GM12874 (cell line): ENCODE data around the gene DCTPP1.

Source experiments
- TF ChIP-seq, protein P1 (sequence below): IDR thresholded peaks from 2 replicates; pipeline ENCODE4 v1.5.1; 2011; ENCODE audit warnings: low read depth, mild to moderate bottlenecking, control low read depth, low read length, moderate library complexity; ENCODE audit not compliant: insufficient read depth

DCTPP1 gene

DNA sequence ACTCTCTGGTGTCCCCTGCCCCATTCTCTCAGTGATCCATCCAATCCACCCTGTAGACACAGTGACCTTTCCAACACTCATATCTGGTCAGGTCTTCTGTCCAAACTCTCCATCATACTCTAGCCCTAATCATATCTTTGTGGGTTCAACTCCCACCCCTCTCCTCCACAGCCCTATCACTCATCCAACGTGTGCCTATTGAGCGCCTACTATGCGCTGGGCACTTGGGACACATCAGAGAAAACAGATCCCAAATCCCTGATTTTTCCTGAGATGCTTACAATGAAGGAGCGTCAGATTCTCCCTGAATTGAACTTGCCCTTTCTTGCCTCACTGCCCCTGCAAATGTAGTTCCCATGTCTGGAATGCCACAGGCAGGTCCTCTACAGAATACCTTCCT, 1.8 kb downstream of the DCTPP1 start:
- TF ChIP-seq, protein P1, sequence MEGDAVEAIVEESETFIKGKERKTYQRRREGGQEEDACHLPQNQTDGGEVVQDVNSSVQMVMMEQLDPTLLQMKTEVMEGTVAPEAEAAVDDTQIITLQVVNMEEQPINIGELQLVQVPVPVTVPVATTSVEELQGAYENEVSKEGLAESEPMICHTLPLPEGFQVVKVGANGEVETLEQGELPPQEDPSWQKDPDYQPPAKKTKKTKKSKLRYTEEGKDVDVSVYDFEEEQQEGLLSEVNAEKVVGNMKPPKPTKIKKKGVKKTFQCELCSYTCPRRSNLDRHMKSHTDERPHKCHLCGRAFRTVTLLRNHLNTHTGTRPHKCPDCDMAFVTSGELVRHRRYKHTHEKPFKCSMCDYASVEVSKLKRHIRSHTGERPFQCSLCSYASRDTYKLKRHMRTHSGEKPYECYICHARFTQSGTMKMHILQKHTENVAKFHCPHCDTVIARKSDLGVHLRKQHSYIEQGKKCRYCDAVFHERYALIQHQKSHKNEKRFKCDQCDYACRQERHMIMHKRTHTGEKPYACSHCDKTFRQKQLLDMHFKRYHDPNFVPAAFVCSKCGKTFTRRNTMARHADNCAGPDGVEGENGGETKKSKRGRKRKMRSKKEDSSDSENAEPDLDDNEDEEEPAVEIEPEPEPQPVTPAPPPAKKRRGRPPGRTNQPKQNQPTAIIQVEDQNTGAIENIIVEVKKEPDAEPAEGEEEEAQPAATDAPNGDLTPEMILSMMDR, result no peak

DNA sequence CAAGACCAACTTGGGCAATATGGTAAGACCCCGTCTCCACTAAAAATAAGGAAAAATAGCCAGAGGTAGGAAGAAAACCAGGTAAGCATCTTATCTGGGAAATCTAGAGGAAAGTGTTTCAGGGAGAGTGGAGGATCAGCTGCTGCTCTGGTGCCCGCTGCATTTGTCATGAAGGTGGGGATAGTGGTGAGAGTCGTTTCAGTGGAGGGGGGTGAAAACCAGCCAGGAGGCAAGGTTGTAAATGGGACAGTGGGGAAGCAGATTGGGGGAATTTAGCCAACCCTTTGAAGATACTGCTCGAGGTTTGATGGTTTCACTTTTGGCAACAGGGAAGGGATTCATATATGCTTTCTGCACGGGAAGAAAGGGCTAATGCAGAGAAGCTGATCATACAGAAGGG, 8.8 kb downstream of the DCTPP1 start:
- TF ChIP-seq, protein P1, result no peak

DNA sequence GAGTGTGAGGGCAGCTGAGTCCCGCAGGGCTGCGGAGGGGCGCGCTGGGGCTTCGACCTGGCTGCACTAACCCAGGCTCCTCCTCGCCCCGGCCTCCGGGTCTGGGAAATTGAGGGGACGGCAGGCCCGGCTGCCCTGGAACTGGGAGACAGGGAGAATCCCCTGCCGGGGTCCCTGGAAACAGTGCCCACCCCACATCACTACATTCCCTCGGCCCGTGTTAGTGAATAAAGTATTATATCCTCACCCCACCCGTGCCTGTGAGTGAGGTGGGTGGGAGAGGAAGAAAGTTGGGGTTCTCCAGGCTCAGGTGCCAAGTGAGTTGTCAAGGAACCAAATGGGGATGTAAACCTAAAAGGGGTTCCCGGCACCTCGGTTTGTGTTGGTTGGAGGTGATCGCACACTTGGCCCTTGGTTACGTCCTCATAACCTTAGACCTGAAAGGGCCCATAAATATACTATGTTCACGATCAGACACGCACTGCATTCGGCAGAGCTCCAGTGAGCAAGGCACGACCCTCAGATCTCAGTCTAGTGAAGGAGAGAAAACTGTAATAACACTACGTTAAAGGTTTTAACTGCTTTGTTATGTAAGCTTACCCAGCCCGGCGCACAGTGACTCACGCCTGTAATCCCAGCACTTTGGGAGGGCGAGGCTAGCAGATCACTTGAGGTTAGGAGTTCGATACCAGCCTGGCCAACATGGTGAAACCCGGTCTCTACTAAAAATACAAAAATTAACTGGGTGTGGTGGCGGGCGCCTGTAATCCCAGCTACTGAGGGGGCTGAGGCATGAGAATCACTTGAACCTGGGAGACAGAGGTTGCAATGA, 11.3 kb downstream of the DCTPP1 start:
- TF ChIP-seq, protein P1, result no peak

DNA sequence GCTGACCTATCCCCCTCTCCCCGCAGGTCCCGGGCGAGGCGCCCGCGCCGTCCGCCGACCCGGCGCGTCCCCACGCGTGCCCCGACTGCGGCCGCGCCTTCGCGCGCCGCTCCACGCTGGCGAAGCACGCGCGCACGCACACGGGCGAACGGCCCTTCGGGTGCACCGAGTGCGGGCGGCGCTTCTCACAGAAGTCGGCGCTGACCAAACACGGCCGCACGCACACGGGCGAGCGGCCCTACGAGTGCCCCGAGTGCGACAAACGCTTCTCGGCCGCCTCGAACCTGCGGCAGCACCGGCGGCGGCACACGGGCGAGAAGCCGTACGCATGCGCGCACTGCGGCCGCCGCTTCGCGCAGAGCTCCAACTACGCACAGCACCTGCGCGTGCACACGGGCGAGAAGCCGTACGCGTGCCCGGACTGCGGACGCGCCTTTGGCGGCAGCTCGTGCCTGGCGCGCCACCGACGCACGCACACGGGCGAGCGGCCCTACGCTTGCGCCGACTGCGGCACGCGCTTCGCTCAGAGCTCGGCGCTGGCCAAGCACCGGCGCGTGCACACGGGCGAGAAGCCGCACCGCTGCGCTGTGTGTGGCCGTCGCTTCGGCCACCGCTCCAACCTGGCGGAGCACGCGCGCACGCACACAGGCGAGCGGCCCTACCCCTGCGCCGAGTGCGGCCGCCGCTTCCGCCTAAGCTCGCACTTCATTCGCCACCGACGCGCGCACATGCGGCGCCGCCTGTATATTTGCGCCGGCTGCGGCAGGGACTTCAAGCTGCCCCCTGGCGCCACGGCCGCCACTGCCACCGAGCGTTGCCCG, 12.1 kb downstream of the DCTPP1 start:
- TF ChIP-seq, protein P1, result 0 out of 2 replicates have a peak, but pooled peaks have one; percentile 6

DNA sequence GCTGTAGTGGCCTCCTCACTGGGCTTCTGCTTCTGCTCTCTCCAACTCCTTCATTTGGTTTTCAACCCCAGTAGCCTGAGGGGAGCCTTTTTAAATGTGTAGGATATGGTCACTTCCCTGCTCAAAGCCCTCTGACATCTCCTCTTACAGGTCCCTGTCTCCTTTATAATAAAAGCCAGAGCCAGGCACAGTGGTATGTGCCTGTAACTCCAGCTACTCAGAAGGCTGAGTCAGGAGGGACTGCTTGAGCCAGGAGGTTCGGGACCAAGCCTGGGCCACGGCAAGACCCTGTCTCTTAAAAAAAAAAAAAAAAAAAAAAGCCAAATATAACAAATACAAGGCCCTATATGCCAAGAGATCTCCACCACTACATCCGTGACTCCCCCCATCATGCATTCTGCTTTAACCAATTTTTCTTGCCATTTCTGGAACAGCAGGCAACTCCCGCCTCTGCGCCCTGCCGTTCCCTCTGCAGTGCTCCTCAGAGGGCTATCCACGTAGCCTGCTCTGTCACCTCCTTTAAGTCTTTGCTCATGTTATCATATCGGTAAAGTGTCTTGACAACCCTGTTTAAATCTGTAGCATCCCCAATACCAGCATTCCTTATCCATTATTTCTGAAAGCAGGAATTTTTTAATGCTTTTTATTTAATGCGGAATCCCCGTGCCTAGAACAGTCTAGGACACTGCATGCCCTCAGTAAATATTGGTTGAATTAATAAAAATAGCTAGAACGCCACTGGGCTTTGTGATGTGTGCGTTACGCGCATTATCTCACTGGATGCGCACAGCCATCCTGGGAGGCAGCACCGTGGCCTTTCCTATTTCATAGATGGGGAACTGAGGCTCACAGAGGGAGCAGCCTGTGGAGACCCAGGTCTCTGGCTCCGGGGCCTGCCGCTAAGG, 13.0 kb downstream of the DCTPP1 start:
- TF ChIP-seq, protein P1, result no peak

DNA sequence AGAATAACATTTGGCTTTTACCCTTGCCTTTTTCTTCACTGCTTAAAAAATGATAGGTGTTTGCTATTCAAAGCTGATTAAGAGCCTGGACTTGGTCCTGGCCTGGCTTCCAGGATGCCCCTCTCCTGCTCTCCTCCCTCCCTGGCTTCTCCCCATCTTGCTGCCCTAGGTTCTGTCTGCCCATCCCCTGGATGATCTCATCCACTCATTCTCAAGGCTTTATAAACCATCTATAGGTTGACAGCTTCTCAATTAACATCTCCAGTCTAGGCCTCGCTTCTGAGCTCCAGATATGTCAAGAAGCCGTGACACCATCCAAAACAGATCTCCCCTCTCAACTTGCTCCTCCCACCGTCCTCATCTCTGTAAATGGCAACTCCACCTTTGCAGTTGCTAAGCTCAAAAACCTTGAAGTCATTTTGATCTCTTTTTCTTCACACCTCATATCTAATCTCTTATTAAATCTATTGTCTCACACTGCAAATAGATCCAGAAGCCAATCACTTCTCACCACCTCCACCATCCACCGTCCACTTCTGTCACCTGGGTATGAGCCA, 13.7 kb downstream of the DCTPP1 start:
- TF ChIP-seq, protein P1, result no peak
